Left renal cortex interstitium (tissue), 4 donors: ENCODE data around the gene MIEN1. TPM values are rescaled to one million over a fixed set of nuclear protein-coding genes. Genes with fewer than 3 reads are reported as not detected.
"Not testable (repeated sequence)": the region's sequence is repeated elsewhere in the genome, so short reads cannot be mapped to it uniquely, and the experiment has no call there.

Experiments used
- DNase-seq, 4 donors: peaks; one replicate each; pipeline ENCODE4 v3.0.0-alpha.2; 2013; ENCODE audit warnings: low read depth in 4 of 4, low spot score in 2 of 4, missing footprints in 1 of 4
- polyA plus RNA-seq, 4 donors: library from polyadenylated mRNA; unstranded; fragments of 120-200 nt; gene quantifications; one replicate each; pipeline ENCODE4 v1.2.1, GENCODE V29; 2013; ENCODE audit not compliant: insufficient read length in 4 of 4

MIEN1 gene
- polyA plus RNA-seq, 4 donors, result 32.3 to 44.6 (median 36.6) TPM

GRCh38 chr17:39742126-39742855 is 12.0 kb upstream of the MIEN1 start:
- DNase-seq, result no peak

GRCh38 chr17:39740357-39741111 is 10.2 kb upstream of the MIEN1 start:
- DNase-seq, result no peak

GRCh38 chr17:39739885-39740356 is 9.6 kb upstream of the MIEN1 start:
- DNase-seq, result no peak

GRCh38 chr17:39738983-39739884 is 8.9 kb upstream of the MIEN1 start:
- DNase-seq, result peak in 1 of 4 donors; percentile 83

DNA sequence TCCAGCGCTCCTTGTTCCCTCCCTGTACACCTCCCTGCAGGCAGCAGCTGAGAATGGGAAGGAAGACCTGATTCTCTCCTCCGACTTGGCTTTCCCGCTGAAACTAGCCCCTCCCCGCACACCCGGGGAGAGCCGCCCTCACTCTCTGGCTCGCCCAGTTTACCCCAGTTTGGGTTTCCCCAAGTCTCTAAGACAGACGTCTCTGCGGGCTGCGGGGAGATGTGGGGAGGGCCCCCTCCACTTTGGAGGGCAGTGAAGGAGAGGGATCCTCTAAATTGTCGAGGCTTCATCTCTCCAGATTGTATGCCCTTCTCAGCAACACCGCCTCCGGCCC is 8.2 kb upstream of the MIEN1 start:
- no peak for DNase-seq

- DNase-seq, result no peak
These were observed 7.6 kb upstream of the MIEN1 start, which contains the start of gene GRB7 for GRCh38 chr17:39737760-39738567. GRB7 (plus strand) TSS chr17:39737938; CDS start chr17:39742302, 4,364 bp downstream.

GRCh38 chr17:39737206-39737759 is 7.0 kb upstream of the MIEN1 start:
- no peak for DNase-seq

DNA sequence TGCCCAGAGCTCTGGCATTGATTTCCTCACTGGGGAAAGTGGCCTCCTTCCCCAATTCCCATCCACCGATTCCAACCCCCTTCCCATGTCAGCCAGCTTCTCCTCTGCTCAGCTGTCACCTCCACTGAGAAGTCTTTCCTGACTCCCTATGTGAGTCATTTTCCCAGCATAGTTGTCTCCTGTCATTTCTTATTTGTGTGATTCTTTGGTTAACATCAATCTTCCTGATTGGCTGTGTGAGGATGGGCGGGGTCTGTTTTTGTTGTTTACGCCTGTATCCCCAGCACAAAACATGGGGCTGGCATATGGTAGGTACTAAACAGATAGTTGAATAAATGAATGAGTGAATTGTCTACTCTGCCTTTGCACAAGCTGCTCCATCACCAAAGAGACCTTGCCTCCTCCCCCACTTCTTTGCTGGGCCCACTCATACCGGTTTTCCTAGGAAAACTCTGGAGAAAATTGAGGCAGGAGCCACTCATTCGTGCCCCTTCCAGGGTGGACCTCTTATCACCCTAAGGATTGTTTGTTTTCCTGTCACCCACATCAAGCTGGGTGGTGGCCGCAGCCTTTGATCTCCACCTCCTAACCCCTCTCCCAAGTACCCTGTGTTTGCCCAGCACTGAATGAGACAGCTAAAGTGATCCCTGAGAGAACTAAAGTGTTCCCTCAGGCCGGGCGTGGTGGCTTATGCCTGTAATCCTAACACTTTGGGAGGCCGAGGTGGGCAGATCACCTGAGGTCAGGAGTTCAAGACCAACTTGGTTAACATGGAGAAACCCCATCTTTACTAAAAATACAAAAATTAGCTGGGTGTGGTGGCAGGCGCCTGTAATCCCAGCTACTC is 6.2 kb upstream of the MIEN1 start:
- DNase-seq, result no peak

GRCh38 chr17:39735882-39736281 is 5.5 kb upstream of the MIEN1 start:
- DNase-seq, result no peak

DNA sequence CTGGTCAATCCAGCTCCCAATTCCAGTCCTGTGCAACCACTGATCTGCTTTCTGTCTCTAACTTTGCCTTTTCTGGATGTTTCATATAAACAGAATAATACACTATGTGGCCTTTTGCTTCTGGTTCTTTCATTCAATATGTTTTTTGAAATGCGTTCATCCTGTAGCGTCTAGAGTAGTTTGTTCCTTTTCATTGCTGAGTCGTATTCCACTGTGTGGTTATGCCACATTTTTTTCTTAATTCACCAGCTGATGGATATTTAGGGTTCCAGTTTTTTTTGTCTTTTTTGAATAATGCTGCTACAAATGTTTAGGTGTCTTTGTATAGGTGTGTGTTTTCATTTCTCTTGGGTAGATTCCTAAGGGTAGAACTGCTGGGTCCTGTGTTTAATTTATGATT is 2.3 kb upstream of the MIEN1 start:
- no peak for DNase-seq

DNA sequence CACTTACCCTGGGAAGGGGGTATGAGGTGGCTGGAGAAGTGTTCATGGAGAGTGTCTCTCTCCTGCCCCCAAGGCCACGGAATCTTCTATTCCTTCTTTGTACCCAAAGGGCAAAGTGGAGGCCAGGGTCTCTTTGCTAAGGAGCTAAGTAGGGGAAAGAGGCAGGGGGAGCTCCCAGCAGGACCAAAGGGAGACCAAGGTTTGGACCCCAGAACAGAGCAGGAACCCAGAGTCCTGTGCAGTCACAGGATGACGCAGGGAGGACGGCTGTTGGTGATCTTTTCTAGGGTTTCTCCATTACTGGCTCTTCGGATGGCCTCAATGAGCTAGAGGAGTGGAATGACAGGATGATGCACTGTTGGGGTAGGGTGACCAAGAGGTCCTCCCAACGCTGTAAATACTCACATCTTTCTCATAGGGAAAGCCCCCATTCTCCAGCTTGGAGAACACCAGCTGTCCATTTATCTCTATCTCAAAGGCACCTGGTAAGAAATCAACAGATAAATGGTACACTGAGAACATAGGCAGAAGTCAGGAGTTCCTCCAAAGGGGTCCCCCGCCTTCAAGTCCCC is 966 bp downstream of the MIEN1 start:
- DNase-seq, result no peak

DNA sequence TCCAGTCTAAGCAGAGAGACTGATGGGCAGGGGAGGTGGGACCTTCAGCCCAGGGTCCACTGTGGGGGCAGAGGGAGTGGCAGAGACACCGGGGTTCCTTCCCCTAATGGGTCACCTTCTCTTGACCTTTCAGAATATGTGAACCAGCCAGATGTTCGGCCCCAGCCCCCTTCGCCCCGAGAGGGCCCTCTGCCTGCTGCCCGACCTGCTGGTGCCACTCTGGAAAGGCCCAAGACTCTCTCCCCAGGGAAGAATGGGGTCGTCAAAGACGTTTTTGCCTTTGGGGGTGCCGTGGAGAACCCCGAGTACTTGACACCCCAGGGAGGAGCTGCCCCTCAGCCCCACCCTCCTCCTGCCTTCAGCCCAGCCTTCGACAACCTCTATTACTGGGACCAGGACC is 2.8 kb downstream of the MIEN1 start:
- no peak for DNase-seq

- DNase-seq, result no peak
These were observed 3.7 kb downstream of the MIEN1 start for GRCh38 chr17:39726617-39727016.

GRCh38 chr17:39725923-39726322 is 4.4 kb downstream of the MIEN1 start:
- not testable (repeated sequence) for DNase-seq

DNA sequence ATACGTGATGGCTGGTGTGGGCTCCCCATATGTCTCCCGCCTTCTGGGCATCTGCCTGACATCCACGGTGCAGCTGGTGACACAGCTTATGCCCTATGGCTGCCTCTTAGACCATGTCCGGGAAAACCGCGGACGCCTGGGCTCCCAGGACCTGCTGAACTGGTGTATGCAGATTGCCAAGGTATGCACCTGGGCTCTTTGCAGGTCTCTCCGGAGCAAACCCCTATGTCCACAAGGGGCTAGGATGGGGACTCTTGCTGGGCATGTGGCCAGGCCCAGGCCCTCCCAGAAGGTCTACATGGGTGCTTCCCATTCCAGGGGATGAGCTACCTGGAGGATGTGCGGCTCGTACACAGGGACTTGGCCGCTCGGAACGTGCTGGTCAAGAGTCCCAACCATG is 5.6 kb downstream of the MIEN1 start:
- no peak for DNase-seq

DNA sequence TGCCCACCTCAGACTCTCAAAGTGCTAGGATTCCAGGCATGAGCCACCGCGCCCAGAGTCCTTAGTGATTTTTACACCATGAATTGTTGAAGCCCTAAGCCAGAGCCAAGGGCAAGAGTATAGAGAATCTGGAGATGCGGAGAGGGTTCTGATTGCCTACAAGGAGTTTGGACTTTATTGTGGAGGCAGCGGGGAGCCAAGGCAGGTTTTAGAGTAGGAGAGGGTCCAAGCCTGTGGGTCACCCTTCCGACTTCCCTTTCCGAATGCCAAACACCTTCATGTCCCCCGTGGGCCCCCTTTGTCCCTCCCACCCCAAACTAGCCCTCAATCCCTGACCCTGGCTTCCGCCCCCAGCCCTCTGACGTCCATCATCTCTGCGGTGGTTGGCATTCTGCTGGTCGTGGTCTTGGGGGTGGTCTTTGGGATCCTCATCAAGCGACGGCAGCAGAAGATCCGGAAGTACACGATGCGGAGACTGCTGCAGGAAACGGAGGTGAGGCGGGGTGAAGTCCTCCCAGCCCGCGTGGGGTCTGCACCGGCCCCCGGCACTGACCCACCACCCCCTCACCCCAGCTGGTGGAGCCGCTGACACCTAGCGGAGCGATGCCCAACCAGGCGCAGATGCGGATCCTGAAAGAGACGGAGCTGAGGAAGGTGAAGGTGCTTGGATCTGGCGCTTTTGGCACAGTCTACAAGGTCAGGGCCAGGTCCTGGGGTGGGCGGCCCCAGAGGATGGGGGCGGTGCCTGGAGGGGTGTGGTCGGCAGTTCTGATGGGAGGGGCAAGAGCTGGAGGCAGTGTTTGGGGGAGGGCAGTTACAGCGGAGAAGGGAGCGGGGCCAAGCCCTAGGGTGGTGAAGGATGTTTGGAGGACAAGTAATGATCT is 7.1 kb downstream of the MIEN1 start:
- DNase-seq, result no peak

DNA sequence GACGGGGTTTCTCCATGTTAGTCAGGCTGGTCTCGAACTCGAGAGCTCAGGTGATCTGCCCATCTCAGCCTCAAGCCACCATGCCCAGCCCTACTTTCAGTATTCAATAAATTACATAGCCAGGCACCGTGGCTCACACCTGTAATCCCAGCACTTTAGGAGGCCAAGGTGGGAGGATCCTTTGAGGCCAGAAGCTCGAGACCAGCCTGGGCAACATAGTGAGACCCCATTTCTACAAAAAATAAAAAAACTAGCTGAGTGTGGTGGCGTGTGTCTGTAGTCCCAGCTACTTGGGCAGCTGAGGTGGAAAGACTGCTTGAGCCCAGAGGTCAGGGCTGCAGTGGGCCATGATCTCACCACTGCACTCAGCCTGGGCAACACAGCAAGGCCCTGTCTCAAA is 8.2 kb downstream of the MIEN1 start:
- no peak for DNase-seq
